GM19372 (cell line): ENCODE measurements around the gene FARP1.

Source experiments
- ATAC-seq: cut with Tn5 transposase; IDR thresholded peaks from one replicate; pipeline ENCODE4 v1.9.1; 2021; ENCODE audit warnings: mild to moderate bottlenecking, low read depth, moderate library complexity; ENCODE audit not compliant: unreplicated experiment

Gene FARP1

DNA sequence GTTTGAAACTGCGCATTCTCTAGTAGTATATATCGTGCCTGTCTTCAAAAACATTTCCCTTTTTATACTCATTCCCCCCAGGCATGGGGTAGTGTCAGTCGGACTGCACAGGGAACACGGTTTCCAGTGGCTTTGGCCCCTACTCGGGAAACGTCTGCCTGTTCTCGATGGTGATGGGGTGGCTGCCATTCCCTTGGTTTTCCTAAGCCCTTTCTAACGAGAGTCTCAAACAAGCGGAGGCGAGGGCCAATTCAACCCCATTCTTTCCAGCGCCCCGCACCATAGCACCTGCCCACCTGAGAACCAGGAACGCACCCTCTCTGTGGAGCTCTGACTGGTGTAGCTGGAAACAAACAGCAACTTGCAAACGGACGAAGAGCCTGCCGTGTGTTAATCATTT lies 306.4 kb downstream of the FARP1 start:
- ATAC-seq, result no peak

DNA sequence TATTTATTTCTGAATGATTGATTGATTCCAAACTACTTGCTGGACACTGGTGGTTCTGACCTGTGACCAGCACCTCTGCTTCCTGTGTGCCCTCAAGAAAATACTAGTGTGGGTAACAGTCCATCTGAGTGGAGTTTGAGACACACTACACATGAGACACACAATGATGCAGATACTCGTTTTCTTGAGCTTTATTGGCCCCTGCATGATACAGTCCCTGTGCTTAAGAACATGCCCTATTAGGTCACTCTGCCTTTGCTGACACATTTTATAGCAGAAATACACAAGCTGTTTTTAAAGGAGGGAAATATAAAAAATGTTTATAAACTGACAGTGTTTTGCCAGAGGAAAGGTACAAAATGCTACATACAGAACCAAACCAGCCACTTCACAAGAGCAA lies 307.1 kb downstream of the FARP1 start:
- ATAC-seq, result no peak

DNA sequence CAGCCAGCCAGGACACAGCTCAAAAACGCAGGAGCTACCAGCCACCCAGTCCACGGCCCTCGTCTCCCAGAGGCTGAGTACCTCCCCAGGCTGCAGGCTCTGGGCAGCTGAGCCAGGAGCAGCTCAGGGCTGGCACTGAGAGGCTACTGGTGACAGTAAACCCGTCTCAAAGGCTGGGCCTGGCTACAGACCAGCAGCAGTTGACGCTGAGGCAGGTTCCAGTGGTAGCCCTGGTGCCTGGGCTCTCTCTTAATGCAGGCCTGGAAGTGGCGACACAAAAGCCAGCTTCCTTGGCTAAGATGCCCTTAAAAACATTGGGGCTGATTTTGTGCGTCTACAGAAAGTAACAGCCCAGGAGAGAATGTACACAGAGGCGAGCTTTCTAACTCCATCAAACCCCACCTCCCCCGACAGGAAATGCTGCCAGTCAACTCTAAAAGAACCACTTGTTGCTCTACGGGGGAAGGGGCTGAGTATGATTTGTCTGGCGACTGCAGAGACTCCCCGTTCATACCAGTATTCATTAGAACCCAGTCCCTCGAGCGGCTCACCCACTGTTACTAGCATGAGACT lies 307.7 kb downstream of the FARP1 start:
- ATAC-seq, result no peak

DNA sequence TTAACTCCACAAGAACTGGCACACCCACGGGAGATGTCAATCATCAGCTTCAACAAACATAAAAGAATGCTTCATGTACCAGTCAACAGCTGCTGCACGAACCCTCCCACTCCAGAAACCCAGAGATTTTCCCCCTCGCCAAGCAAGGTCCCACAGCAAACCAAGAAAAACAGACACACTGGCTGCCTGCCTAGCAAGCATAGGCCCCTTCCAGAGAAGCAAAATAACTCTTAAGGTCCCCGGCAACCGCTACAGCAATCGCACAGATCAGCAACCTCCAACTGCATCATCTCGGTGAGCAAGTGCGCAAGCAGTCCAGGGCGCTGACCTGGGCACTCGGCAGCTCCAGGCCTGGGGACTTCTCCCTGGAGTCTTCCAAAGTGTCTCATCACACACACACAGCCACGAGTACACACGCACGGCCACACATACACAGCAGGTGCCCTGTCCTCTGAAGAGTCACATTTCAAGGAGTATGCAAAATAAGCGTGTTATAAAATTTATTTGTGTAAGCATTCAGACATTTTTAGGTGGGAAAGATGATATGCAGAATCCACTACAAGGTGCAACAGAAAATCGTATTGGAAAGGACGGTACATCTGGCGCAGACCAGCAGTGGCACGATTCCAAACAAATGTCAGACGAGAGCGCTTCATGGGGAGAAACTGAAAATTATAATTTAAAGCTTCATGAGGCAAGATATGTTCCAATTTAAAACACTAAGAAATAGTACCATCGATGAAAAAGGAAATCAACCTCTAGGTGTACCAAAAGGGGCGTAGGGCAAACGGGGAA lies 309.0 kb downstream of the FARP1 start:
- no peak for ATAC-seq

DNA sequence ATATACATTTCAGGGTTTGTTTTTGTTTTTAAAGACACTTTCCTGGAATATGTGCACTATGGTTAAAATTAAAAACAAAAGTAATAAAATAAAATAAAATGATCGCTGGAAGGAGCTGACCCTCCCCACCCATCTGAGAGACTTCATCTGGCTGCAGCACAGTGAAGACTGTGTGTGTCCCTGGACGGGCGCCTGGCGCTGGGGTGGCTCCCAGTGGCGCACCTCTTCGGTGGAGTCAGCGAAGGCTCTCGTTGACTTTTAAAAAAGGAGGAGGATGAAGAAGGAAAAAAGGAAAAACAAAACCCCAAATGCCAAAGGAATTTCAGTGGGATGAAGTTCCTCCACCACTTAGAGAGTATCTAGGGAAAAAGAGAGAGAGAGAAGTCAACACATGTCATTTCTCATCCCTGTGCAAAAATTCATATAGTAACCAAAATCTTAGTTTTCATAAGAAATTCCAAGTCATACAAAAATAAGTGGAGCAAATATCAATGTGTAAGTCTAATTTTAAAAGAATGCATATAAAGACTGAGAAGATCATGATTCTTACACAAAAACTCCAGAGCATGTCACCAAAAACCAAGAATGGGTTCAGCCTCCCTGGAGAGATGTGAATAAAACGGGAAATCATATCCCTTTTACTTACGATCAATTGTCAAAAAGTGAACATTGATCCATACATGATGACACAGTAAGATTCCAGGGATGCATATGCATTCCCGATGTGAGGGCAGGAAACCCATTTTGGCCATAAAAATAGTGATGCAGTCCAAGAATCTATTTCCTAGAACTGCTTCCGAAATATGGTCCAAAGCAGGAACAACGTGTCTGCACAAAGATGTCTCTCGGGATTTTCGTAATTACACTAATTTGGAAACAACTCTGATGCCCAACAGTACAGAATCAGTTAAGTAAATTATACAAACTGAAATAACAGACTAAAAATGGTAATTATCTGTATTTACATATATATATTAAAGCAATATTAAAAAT lies 310.3 kb downstream of the FARP1 start:
- no peak for ATAC-seq

DNA sequence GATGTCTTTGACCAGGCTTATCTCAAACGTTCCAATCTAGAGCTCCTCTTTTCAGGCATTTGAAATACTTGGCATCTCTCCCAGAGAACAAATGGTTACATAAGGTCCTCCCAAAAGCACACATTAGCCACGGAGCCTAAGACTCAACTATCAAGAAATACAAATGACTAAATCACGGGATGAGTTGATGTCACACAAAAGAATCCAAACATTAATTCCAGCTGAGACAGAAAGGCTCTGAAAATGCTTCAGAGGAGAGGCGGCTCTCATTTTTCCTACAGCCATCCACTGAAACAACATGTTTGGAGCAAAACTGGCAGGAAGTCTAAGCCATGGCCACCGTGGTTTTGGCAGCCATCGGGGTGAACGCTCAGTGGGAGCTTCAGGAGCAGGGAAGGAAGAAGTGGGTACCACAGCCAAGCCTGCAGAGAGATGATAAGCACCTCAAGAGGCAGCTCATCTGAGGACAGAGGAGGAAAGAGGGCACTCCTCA lies 311.5 kb downstream of the FARP1 start:
- no peak for ATAC-seq

DNA sequence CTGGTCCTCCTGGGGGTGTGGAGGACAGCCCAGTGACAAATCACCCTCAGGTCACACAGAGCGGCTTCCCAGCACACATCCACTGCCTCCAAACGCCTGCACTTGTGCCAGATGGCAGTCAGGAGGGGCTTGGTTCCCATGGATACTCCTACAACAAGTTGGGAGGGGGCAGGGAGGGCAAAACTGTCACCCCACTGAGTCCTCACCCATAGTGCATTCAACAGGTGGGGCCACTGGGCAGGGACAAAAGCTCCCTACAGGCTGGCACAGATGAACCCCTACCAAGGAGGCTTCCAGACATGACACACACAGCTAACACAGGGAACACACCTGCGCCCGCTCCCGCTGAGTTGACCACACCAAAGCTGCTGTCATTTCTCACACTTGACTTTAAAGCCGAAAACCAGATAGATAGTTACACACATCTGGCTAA lies 313.5 kb downstream of the FARP1 start:
- no peak for ATAC-seq

DNA sequence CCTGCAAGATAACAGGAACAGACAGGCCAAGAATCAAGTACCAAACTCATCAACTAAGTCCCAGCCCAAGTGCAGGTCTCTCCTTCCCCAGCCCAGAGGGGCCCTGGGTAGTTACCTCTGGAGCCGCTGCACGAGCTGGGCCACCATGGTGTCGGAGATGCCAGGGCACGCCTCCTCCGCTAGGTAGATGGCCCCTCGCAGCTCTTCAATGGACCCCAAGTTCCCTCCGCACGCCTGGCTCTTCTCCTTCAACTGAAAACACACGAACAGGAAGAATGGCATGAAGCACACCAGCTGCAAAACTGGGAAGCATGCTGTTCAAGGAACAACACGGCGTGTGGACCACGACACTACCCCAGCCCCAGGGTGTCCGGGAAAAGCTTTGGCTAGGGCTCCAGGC lies 314.2 kb downstream of the FARP1 start:
- no peak for ATAC-seq

DNA sequence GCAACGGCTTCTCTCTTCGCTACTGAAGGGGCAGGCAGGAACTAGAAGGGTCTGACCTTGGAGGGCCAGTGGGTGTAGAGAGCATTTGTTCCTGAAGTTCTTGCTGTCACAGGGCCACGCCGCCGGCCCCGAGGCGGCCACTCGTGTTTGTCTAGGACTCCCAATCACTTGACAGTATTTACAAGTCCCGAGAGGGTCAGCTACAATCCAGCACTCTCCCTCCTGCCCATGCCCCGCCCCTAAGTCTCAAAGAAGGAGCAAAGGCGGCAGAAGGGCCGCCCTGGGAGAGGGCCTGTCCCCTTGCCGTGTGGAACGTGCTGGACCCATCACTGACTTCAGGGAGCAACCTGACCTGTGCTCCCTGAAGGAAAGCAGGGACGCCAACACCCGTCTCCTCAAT lies 315.5 kb downstream of the FARP1 start:
- no peak for ATAC-seq

DNA sequence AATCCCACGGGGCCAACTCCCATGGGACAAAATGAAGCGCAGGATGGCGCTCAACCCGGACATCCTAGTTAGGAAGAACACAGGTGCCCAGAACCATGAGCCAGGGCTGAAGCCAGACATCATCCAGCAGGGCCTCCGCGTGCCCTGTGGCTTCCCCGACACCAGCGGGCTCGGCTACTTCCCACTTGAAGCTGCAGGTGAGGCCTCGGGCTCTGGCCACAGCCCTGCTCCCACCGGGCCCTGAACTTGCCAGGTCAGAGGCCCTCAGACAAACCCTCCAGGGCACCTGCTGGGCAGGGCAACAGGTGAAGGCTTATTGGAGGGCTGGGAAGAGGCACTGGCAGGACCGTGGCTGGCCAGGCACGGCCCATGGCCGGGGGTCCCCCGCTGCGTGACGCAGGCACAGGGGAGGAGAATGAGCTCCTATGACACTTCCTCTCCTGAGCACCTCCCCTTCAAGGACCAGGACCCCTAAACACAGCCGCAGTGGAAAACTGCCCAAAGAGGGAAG lies 316.3 kb downstream of the FARP1 start:
- ATAC-seq, result no peak

DNA sequence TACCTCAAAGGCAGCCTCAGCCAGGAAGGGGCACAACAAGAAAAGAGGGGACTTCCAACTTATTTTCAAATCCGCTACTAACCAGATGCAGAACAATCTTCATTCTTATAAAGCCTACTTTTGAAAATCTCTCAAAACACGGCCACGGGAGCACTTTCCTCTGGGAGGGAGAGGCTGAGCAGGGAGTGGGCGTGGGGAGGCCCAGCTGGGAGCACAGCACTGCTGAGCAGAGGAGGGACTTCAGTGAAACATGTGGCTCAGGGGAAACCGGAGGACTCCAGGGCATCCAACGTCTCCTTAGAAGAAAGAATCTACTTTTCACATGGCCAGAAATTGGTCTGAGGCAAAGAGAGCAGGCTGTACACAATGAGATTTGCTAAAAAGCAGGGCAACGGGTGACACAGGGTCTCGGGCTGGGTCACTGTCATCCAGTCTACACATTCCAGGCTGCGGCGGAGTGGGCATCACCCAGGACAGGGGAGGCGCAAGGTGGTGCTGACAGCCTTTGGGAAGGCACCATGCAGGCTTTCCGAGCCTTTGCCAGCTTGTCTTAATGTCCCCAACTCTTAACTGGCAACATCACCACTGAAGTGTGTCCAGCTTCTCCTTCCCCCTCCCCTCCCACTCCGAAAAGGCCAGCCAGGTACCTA lies 317.0 kb downstream of the FARP1 start:
- no peak for ATAC-seq

DNA sequence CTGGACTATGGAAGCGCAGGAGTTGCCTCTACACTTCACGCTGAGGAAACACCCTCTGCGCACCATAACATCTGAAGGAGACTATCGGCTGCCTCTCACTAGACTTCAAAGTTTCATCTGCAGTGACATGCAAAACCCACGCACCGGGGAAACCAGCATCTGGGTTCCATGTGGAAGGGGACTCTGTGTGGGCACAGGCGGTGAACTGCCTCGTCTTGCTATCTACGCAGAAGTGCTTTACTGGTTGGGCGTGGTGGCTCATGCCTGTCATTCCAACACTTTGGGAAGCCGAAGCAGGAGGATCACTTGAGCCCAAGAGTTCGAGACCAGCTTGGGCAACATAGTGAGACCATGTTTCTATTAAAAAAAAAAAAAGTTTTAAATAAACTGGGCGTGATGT lies 317.6 kb downstream of the FARP1 start:
- ATAC-seq, result no peak

DNA sequence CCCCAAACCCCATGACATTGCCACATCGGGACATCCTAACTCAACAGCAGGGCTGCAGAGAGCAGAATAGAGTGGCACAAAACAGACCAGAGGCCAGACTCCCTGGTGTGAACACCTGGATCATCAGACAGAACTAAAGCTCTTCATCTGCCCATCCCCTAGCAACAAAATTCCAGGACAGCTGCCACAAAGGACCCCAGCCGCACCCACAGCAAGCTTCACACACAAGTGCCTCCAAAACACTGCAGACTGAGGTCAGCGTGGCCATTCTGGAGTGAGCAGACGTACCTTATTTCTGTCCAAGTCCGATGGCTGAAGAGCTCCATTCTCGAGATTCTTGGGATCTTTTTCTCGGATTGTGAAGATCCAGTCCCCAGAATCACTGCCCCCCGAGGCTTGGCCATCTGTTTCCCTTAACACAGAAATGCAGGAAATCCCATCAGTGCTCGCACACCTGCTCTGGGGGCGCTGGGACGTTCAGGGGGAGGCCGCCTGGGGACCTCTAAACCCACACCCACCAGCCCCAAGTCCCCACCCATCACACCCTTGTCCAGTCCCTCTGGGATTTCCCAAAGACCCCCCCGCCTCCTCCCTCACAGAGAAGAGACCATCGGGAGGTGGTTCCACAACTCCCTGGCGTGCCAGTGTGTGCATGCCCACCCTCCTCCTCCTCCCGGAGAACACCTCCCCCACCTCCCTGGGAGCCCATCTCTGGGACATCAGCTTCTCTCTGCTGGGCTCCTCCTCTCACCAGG lies 318.8 kb downstream of the FARP1 start:
- ATAC-seq, result no peak

DNA sequence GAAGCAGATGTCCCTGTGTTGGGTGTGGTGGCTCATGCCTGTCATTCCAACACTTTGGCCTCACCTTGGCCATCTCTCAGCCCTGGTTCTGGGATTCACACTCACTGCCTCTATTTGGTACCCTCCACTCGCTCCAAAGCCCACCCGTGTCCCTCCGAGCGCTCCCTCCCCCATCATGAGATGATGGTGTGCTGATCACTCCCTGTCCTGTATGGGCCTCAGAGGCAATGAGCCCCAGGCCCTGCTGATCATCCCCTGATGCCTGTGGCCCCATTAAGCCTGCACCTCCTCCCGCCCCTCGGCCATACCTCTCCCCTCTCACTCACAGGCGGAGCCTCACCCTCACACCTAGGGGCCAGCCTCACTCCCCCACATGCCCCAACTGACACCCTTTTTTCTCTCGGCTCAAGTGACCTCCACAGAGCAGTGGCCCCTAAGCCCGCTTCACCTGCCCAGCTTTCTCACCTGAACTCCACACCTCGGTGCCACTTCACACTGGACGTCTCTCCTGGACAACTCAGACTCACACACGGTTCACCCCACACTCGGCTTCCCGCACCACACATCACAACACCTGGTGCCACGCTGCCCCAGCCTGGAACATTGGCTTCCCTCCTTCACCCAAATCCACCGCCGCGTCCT lies 319.5 kb downstream of the FARP1 start:
- no peak for ATAC-seq

DNA sequence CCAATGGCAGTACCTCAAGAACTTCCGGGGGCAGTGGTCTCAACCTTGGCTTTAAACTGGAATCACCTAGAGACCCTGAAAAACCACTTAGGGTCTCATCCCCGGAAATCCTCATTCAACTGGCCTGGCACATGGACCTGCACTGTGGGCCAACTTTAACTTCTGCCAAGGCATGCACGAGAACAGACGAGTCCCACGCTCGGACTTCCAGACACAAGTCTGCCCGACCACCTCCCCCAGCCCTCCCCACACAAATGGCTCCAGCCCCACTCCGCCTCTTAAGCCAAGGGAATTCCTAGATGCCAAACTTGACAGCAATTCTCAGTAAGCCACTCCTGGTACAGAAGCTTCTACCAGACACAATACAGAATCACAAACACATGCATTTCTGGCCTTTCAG lies 320.1 kb downstream of the FARP1 start:
- no peak for ATAC-seq

DNA sequence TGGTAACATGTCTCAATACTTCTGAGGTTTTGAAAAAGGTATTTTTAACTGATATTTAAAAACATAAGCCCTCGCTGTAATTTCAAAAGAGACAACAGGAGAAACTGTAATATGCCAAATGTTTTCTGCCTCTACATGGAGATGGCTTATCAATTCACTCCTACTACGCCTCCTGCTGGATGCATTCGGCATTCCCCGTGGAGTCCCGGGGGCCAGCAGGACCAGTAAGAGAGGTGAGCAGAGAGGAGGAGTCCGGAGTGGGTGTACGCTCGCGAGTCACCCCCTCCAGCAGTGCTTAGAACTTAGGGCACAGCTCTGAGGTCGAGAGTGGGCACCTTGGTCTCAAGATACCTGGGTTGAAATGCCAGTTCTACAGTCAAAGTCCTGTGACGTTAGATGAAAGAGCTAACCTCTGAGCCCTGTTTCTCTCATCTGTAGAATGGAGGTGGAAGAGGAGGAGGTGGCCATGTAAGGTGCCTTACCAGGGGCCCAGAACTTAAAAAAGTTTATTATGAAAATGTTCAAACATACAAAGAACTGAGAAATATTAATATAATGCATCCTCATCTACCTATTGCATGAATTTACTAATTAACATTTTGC lies 323.8 kb downstream of the FARP1 start:
- no peak for ATAC-seq

DNA sequence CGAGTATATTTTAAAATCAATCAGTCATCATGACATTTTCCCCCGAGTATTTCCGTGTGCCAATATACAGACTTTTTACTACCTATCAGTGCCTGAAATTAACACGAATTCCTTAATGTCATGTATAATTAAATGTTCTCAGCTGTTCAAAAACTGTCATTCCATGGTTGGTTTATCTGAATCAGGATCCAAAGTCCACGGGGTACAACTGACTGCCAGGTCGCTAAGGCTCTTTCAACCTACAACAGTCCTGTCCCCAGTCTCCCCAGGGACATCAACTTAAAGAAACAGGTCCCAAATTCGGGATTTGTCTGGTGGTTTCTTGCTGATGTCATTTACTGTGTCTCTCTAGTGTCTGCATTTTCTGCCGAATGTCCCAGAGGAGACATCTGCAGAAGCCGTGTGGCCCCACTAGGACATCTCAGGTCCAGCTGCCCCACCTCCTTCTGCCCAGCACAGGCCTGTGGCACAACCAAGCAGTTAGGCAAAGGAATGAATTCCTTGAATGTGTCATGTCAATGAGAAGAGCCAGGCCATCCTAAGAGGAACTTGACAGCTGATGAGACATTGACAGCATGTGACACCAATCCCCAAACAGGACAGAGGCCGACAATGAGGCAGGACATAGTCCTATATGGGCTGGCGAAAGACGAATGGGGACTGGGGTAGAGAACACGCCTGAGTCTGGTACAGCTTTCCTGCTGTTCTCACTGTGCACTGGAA lies 324.5 kb downstream of the FARP1 start:
- no peak for ATAC-seq

DNA sequence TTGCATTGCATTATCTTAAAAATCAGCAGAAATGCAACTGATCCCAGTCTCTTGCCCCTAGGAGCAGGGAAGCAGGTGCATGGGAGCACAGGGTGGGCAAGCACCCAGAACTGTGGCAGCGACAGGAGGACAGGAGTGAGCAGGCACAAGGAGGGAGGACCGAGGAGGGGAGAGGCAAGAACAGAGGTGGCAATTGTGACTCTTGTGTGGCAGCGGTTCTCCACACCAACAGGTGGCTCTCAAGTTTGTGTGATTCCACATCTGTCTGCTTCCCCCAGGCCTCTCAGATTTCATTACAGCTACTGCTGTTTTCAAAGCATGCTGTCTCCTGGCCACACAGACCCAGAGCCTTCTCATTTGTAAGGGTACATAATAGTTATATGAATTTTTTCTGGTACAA lies 325.5 kb downstream of the FARP1 start:
- no peak for ATAC-seq
